Heart left ventricle (tissue), 13 donors: ENCODE results near the gene RPRD1B.

Experiments used
- CTCF ChIP-seq, 12 donors: fragments of 200-600 bp; sonication (generic) in 4 of 12; IDR thresholded peaks; one replicate each; pipeline versions ENCODE4 v1.5.0 to v1.8.0; 2018 to 2022; ENCODE audit warnings: antibody characterized with exemption in 12 of 12, mild to moderate bottlenecking in 5 of 12
- POLR2A ChIP-seq, 2 donors: fragments of 450-650 bp; IDR thresholded peaks; one replicate each; pipeline ENCODE4 v1.6.1; 2017; ENCODE audit warnings: antibody characterized with exemption in 2 of 2, mild to moderate bottlenecking in 2 of 2, moderate library complexity in 2 of 2
- donor health status: ischemic (EF 13 %, LVEDD 7.1; RV severe dilation, severe dysfunction).
- donor health status: DM: no; HTN: yes; CAD: no.
- donor health status: DM: no; HTN: no; CAD: no.
- donor health status: ischemic (EF 25% LVEDD 6.9; RV normal size, moderate dysfunction).
- donor health status: ischemic (EF 25% LVEDD 5.7; RV mildly dilated, moderate dysfunction).
- donor health status: ischemic (EF 35%, LVEDD 5.7; RV mildly dilated, moderate dysfunction).
- donor health status: nonischemic (EF 11% LVEDD 7.7; RV severe dilation, severe dysfunction).
- donor health status: DM: yes; HTN: yes; CAD: no.
- donor health status: PGD.
- donor health status: ischemic (EF 29% LVEDD 5.4; RV normal size, mild dysfunction).
- donor health status: nonischemic (EF 23%, LVEDD 6.1; RV moderate dilation, normal function).

GRCh38 chr20:37990571-37991151 lies 42.9 kb upstream of the RPRD1B start:
- TF ChIP-seq CTCF (IDR thresholded peaks at IDR 0.05) = no peak
- TF ChIP-seq POLR2A (IDR thresholded peaks at IDR 0.05) = no peak
